ENCODE results near the gene ACKR1. TPM values are rescaled to one million over a fixed set of nuclear protein-coding genes. Genes with fewer than 3 reads are reported as not detected.

Gene ACKR1
- total and polyA plus RNA-seq, 2 donors (not counting 3 experiments of a cell fraction or from before 2014, with no cell fraction given), result 0.15 to 1.3 TPM

GRCh38 chr1:159185121-159185520, 19.6 kb upstream of the ACKR1 start:
- FAIRE-seq (no peak), DNase-seq (ENCODE audit: low read depth, low spot score) (no peak)
- dilution Hi-C loops (cut with MboI; ENCODE audit: extremely low pct_ligation_motif_present, low sequenced_read_pairs) (no loop called here), intact Hi-C loops (cut with micrococcal nuclease) (no loop called here)
- H4K20me1 ChIP-seq (replicated peaks; ENCODE audit: control insufficient read depth, extremely low read depth, insufficient read depth, low read length), result no peaks in the 10 kb centered on the region
- H3K9me3 ChIP-seq (replicated peaks; ENCODE audit: control insufficient read depth, insufficient read depth, low read length), result no peaks in the 10 kb centered on the region
- no TSS peak for BruUV-seq (replicated peaks)
- no peak overlapping the region for H3K4me3 ChIP-seq (replicated peaks in 1 of 3; ENCODE audit: insufficient read depth in 1 of 3, low read depth in 1 of 3, low read length in 3 of 3)
- ChIA-PET POLR2A (no interaction called here), CTCF (interaction anchor here (1.4 kb wide), 1 partner anchor 13 kb away, joined by 6 read pairs; no protein-coding TSS in a partner anchor)
- no peaks in the 10 kb centered on the region for H3K36me3 ChIP-seq (ENCODE audit: control insufficient read depth in 2 of 2, extremely low read depth in 1 of 2, insufficient read depth in 2 of 2, low read length in 2 of 2)
- no peak overlapping the region for H3K4me2 ChIP-seq (ENCODE audit: insufficient read depth, low read length)
- H3K4me1 ChIP-seq (ENCODE audit: control insufficient read depth, extremely low read depth, insufficient read depth, low read length), result no peaks in the 10 kb centered on the region
- H2AFZ ChIP-seq (ENCODE audit: low read depth, low read length), result no peak overlapping the region
- H3K79me2 ChIP-seq (ENCODE audit: control insufficient read depth, insufficient read depth, low read length), result no peaks in the 10 kb centered on the region
- H3K9me1 ChIP-seq (replicated peaks; ENCODE audit: control insufficient read depth, extremely low read depth, insufficient read depth, low read length), result no peaks in the 10 kb centered on the region
- no peak for TF ChIP-seq POLR2AphosphoS5 (IDR thresholded peaks at IDR 0.05; ENCODE audit: insufficient read depth, low read depth, low read length)
- no peak for TF ChIP-seq GATA2 (IDR thresholded peaks at IDR 0.05; ENCODE audit: insufficient read depth, insufficient read length, low read depth, low read length)
- H3K27me3 ChIP-seq (ENCODE audit: control insufficient read depth in 2 of 2, insufficient read depth in 2 of 2, low read length in 2 of 2), result peaks cover 30 to 31% of the 10 kb centered on the region in 2 experiments
- no peak overlapping the region for H3K9ac ChIP-seq (replicated peaks; ENCODE audit: extremely low read depth, insufficient read depth, low read length)
- H3K27ac ChIP-seq (ENCODE audit: insufficient read depth, low read depth, low read length), result no peak overlapping the region

- dilution Hi-C loops (cut with MboI; ENCODE audit: extremely low pct_ligation_motif_present, low sequenced_read_pairs), result no loop called here
- Histone ChIP-seq H3K36me3 (ENCODE audit: control insufficient read depth in 2 of 2, extremely low read depth in 1 of 2, insufficient read depth in 2 of 2, low read length in 2 of 2) (no peaks in the 10 kb centered on the region), H3K4me2 (ENCODE audit: insufficient read depth, low read length) (no peak overlapping the region), H2AFZ (ENCODE audit: low read depth, low read length) (no peak overlapping the region), H3K9me1 (replicated peaks; ENCODE audit: control insufficient read depth, extremely low read depth, insufficient read depth, low read length) (no peaks in the 10 kb centered on the region), H3K27ac (ENCODE audit: insufficient read depth, low read depth, low read length) (no peak overlapping the region), H3K9me3 (replicated peaks; ENCODE audit: control insufficient read depth, insufficient read depth, low read length) (no peaks in the 10 kb centered on the region), H3K4me1 (ENCODE audit: control insufficient read depth, extremely low read depth, insufficient read depth, low read length) (no peaks in the 10 kb centered on the region), H3K27me3 (ENCODE audit: control insufficient read depth in 2 of 2, insufficient read depth in 2 of 2, low read length in 2 of 2) (peaks cover 30 to 39% of the 10 kb centered on the region in 2 experiments), H3K79me2 (ENCODE audit: control insufficient read depth, insufficient read depth, low read length) (no peaks in the 10 kb centered on the region), H3K4me3 (replicated peaks in 1 of 3; ENCODE audit: insufficient read depth in 1 of 3, low read depth in 1 of 3, low read length in 3 of 3) (no peak overlapping the region), H3K9ac (replicated peaks; ENCODE audit: extremely low read depth, insufficient read depth, low read length) (no peak overlapping the region), H4K20me1 (replicated peaks; ENCODE audit: control insufficient read depth, extremely low read depth, insufficient read depth, low read length) (no peaks in the 10 kb centered on the region)
- intact Hi-C loops (cut with micrococcal nuclease), result no loop called here
- TF ChIP-seq GATA2 (IDR thresholded peaks at IDR 0.05; ENCODE audit: insufficient read depth, insufficient read length, low read depth, low read length), result no peak
- no peak for TF ChIP-seq POLR2AphosphoS5 (IDR thresholded peaks at IDR 0.05; ENCODE audit: insufficient read depth, low read depth, low read length)
- no peak for TF ChIP-seq MAX (IDR thresholded peaks at IDR 0.05; ENCODE audit: insufficient read depth, insufficient read length)
- TF ChIP-seq JUN (IDR thresholded peaks at IDR 0.05; ENCODE audit: borderline replicate concordance, insufficient read depth, insufficient read length, low read depth), result no peak
- no peak for TF ChIP-seq POLR2A (IDR thresholded peaks at IDR 0.05; ENCODE audit: low read depth, low read length)
- TF ChIP-seq MYC (IDR thresholded peaks at IDR 0.05; ENCODE audit: low read depth, low read length), result no peak
- no peak for TF ChIP-seq CTCF (IDR thresholded peaks at IDR 0.05; ENCODE audit: extremely low read depth in 1 of 2, insufficient read depth in 1 of 2, low read depth in 1 of 2, low read length in 2 of 2)
- TF ChIP-seq FOS (IDR thresholded peaks at IDR 0.05; ENCODE audit: borderline replicate concordance, insufficient read depth, low read length), result no peak
- TF ChIP-seq EZH2 (IDR thresholded peaks at IDR 0.05; ENCODE audit: borderline replicate concordance, low read depth, low read length, severe bottlenecking), result no peak
- ChIA-PET CTCF (interaction anchor here (0.8 kb wide), 1 partner anchor 9 kb away, joined by 3 read pairs; no protein-coding TSS in a partner anchor), POLR2A (no interaction called here)
- BruUV-seq (replicated peaks), result no TSS peak
- DNase-seq (ENCODE audit: low read depth, low spot score) (no peak), FAIRE-seq (no peak)
These were observed 17.6 kb upstream of the ACKR1 start for GRCh38 chr1:159187033-159187432.

Data from endothelial cell of umbilical vein (primary cell).